HL-60/S4 treated with phorbol 12-myristate 13-acetate at 8.2 ng/mL for 4 days and 3 days (cell line): ENCODE measurements around the gene ZNF18.
"Not testable (repeated sequence)": the region's sequence is repeated elsewhere in the genome, so short reads cannot be mapped to it uniquely, and the experiment has no call there.

Source experiments
- in situ Hi-C: fragments of 300-500 bp; cut with MboI; formaldehyde crosslinking; loops from 2 replicates; pipeline ENCODE4 v1.15.0; 2022; ENCODE audit warnings: low sequenced_read_pairs

ZNF18 gene

GRCh38 chr17:11986942-11987329, 10.3 kb downstream of the ZNF18 start:
- in situ Hi-C loops, result no loop called here

- in situ Hi-C loops, result no loop called here
These were observed 10.9 kb downstream of the ZNF18 start for GRCh38 chr17:11986179-11986941.

- in situ Hi-C loops, result no loop called here
These were observed 15.4 kb downstream of the ZNF18 start for GRCh38 chr17:11981862-11982261.

GRCh38 chr17:11980813-11981212, 16.5 kb downstream of the ZNF18 start:
- in situ Hi-C loops, result no loop called here

- in situ Hi-C loops, result no loop called here
These were observed 17.5 kb downstream of the ZNF18 start for GRCh38 chr17:11979795-11980194.

- in situ Hi-C loops, result not testable (repeated sequence)
These were observed 24.5 kb downstream of the ZNF18 start for GRCh38 chr17:11972741-11973140.

- in situ Hi-C loops, result no loop called here
These were observed 27.7 kb downstream of the ZNF18 start for GRCh38 chr17:11969565-11969964.

GRCh38 chr17:11954936-11955335, 42.3 kb downstream of the ZNF18 start:
- in situ Hi-C loops, result no loop called here

- in situ Hi-C loops, result no loop called here
These were observed 43.4 kb downstream of the ZNF18 start for GRCh38 chr17:11953924-11954323.

GRCh38 chr17:11952610-11953009, 44.7 kb downstream of the ZNF18 start:
- in situ Hi-C loops, result no loop called here

- in situ Hi-C loops, result no loop called here
These were observed 46.3 kb downstream of the ZNF18 start for GRCh38 chr17:11950771-11951519.

GRCh38 chr17:11949571-11949970, 47.7 kb downstream of the ZNF18 start:
- in situ Hi-C loops, result not testable (repeated sequence)

GRCh38 chr17:11948789-11949188, 48.5 kb downstream of the ZNF18 start:
- in situ Hi-C loops, result no loop called here

GRCh38 chr17:11944587-11944986, 52.7 kb downstream of the ZNF18 start:
- in situ Hi-C loops, result no loop called here

GRCh38 chr17:11943759-11944347, 53.4 kb downstream of the ZNF18 start:
- in situ Hi-C loops, result no loop called here

GRCh38 chr17:11943086-11943485, 54.2 kb downstream of the ZNF18 start:
- in situ Hi-C loops, result not testable (repeated sequence)

- in situ Hi-C loops, result no loop called here
These were observed 56.4 kb downstream of the ZNF18 start for GRCh38 chr17:11940904-11941303.

GRCh38 chr17:11935734-11936406, 61.4 kb downstream of the ZNF18 start:
- in situ Hi-C loops, result no loop called here

GRCh38 chr17:11932337-11932898, 64.9 kb downstream of the ZNF18 start:
- in situ Hi-C loops, result no loop called here

- in situ Hi-C loops, result no loop called here
These were observed 68.8 kb downstream of the ZNF18 start for GRCh38 chr17:11928436-11928835.
